AG04449 (cell line): ENCODE data around the gene BMP7.

Experiments used
- CTCF ChIA-PET: fragments of 350-600 bp; formaldehyde crosslinking; extraction: SDS; loops from one replicate; lab custom pipeline; 2021; ENCODE audit warnings: antibody characterized with exemption; lab: Yijun Ruan, JAX
- POLR2A ChIA-PET: fragments of 400-600, 350-600 bp; formaldehyde crosslinking; extraction: SDS; loops from one replicate; lab custom pipeline; 2020; ENCODE audit warnings: antibody characterized with exemption, inconsistent platforms; lab: Yijun Ruan, JAX
- DNase-seq: peaks from one replicate; pipeline ENCODE4 v3.0.0-alpha.2; 2010; ENCODE audit warnings: low read depth, low spot score
- H3K4me3 ChIP-seq: 2 replicates; pipeline ENCODE4 v1.5.1; 2011; ENCODE audit warnings: low read depth, mild to moderate bottlenecking, control low read depth, low read length
- TF ChIP-seq, protein P1 (sequence below): IDR thresholded peaks from one replicate; pipeline ENCODE4 v1.5.1; 2011; ENCODE audit warnings: mild to moderate bottlenecking, moderate library complexity, low read length, control low read depth, inconsistent platforms; ENCODE audit not compliant: insufficient read depth; ENCODE audit errors: missing control alignments

BMP7 gene

DNA sequence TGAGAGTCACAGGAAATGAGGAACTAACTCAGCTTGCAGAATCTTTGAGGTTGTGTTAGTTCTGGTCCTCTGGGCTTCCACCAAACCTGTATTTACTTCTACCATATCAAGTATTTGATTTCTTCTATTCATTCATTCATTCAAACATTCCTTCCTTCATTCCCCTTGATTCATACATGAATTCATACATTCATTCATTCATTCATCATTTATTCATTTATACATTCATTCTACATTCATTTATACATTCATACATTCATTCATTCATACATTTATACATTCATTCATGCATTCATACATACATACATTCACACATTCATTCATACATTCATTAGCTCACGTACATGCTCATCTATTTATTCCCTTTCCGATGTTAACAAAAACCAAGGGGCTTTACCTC is 120.3 kb downstream of the BMP7 start:
- TF ChIP-seq, protein P1, sequence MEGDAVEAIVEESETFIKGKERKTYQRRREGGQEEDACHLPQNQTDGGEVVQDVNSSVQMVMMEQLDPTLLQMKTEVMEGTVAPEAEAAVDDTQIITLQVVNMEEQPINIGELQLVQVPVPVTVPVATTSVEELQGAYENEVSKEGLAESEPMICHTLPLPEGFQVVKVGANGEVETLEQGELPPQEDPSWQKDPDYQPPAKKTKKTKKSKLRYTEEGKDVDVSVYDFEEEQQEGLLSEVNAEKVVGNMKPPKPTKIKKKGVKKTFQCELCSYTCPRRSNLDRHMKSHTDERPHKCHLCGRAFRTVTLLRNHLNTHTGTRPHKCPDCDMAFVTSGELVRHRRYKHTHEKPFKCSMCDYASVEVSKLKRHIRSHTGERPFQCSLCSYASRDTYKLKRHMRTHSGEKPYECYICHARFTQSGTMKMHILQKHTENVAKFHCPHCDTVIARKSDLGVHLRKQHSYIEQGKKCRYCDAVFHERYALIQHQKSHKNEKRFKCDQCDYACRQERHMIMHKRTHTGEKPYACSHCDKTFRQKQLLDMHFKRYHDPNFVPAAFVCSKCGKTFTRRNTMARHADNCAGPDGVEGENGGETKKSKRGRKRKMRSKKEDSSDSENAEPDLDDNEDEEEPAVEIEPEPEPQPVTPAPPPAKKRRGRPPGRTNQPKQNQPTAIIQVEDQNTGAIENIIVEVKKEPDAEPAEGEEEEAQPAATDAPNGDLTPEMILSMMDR, result no peak
- ChIA-PET POLR2A (no interaction called here), CTCF (interaction anchor here (1.4 kb wide), 1 partner anchor 200 kb away, joined by 3 read pairs; no protein-coding TSS in a partner anchor)
- DNase-seq, result no peak
- H3K4me3 ChIP-seq, result no peak overlapping the region

DNA sequence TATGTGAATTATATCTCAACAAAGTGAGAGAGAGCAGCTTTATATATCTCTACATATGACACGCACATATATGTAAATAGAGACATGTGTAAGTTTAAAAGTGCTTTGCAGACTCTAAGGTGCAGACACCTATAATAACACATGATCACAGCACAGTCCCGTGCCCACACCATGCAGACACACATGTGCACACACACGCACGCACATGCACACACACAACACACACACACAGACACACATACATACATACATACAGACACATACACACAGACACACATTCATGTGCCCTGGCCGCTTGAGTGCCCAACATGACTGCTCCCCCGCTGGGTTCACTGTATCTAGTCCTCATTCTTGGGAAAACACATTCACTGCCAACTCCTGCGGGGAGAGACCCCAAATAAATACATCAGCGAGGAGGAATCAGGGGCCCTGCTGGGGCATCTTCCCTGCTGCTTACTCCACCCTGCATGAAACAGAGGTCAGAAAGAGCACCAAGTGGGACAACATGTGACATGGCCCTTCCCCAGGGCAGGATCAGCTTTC is 121.3 kb downstream of the BMP7 start:
- POLR2A ChIA-PET, result no interaction called here
- CTCF ChIA-PET, result no interaction called here
- no peak for DNase-seq
- H3K4me3 ChIP-seq, result no peak overlapping the region
- TF ChIP-seq, protein P1, result no peak

DNA sequence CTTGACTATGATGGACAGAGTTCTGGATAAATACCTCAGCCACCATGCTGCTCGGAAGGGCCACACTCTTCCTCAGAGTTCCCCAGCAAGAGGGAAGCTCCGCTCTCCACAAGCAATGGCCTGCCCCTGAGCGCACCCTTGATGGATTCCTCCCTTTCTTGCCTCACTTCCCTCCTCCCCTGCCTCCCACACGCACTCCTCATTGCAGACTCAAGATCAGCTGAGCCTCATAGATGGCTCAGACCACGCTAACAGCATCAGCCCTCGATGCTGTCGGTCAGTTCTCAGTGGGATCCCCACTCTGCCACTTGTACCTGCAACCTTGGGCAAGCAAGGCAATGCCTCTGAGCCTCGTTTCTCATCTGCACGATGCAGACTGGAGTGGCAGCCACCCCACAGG is 123.3 kb downstream of the BMP7 start:
- no peak overlapping the region for H3K4me3 ChIP-seq
- TF ChIP-seq, protein P1, result no peak
- ChIA-PET POLR2A (no interaction called here), CTCF (no interaction called here)
- DNase-seq, result no peak

DNA sequence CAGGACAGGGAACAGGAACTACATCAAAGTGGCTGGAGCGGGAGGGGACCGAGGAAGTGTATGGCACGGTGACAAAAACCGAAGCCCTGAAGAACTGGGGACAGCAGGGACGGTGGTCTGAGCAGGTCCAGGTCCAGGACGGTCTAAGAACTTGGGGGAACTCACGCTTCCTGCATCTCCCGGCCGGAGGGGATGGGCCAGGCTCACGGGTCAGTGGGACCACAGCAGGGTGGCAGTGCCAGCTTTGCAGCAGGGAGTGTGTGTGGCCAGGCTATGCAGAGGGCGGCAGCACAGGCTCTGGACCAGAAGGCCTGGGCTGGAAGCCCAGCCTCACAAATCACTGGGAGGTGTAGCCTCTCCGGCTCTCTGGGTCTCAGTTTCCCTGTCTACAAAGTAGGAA is 123.8 kb downstream of the BMP7 start:
- CTCF ChIA-PET, result interaction anchor here (1.3 kb wide), 1 partner anchor 204 kb away, joined by 3 read pairs; no protein-coding TSS in a partner anchor
- no peak for DNase-seq
- POLR2A ChIA-PET, result no interaction called here
- no peak overlapping the region for H3K4me3 ChIP-seq
- TF ChIP-seq, protein P1, result no peak

DNA sequence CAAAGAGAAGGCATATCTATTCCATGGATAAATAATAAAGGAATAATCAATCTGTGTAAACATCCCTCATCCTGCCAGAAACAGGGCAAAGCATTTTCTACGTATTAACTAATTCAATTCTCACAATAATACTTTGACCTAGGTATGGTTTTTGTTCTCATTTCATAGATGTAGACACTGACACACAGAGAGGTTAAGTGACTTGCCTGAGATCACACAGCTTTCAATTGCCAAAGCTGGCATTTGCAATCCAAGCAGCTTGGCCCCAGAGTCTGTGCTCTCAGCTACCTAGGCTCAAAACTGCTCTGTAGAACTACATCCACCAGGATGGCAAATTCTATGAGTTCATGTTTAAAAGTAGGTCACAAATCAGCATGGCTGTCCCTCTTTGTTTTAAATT is 124.9 kb downstream of the BMP7 start:
- POLR2A ChIA-PET, result no interaction called here
- H3K4me3 ChIP-seq, result no peak overlapping the region
- no peak for DNase-seq
- TF ChIP-seq, protein P1, result no peak
- CTCF ChIA-PET, result interaction anchor here (0.8 to 1.3 kb wide), 3 partner anchors 10 to 205 kb away, joined by 3 read pairs; no protein-coding TSS in a partner anchor

DNA sequence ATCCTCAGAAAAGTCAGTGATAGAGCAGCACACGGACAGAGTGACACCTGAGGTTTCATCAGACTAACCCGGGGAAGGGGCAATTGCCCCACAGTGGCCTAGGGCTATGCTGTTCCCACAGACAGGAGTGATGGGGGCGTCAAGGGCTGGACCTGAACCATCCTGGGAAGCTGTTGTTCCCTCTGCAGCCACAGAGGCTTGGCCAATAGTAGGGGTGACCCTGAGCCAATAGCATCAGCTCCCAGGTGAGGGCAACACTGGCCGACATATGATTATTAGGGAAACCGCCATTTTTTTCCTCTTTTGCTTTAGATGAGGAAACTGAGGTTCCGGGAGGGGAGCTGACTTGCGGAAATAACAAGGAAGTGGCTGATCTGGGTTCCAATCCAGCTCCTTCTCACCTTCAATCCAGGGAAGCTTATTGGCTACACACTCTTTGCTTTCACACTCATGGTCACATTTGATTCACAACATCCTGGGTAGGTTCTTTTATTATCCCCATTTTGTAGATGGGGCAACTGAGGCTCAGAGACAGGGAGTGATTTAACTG is 126.0 kb downstream of the BMP7 start:
- ChIA-PET CTCF (interaction anchor here (0.8 kb wide), 1 partner anchor 206 kb away, joined by 3 read pairs; no protein-coding TSS in a partner anchor), POLR2A (no interaction called here)
- H3K4me3 ChIP-seq, result no peak overlapping the region
- no peak for DNase-seq
- TF ChIP-seq, protein P1, result no peak
